HEK293 (cell line): ENCODE results near the gene CNGB1.

Experiments used
- MYNN ChIP-seq: fragments of 450-650 bp; formaldehyde crosslinking; IDR thresholded peaks from 2 replicates; pipeline ENCODE4 v1.5.1; 2016; ENCODE audit warnings: missing biosample characterization, missing genetic modification characterization, borderline replicate concordance
- PRDM1 ChIP-seq: fragments of 450-650 bp; formaldehyde crosslinking; IDR thresholded peaks from 2 replicates; pipeline ENCODE4; 2016; ENCODE audit warnings: missing biosample characterization, missing genetic modification characterization
- ZBTB1 ChIP-seq: fragments of 450-650 bp; formaldehyde crosslinking; IDR thresholded peaks from 2 replicates; pipeline ENCODE4 v1.5.1; 2016; ENCODE audit warnings: missing biosample characterization, missing genetic modification characterization
- ZBTB21 ChIP-seq: fragments of 450-650 bp; formaldehyde crosslinking; IDR thresholded peaks from 2 replicates; pipeline ENCODE4 v1.5.1; 2017; ENCODE audit warnings: missing biosample characterization, missing genetic modification characterization
- ZNF24 ChIP-seq: fragments of 450-650 bp; formaldehyde crosslinking; IDR thresholded peaks from 2 replicates; pipeline ENCODE4 v1.5.1; 2016; ENCODE audit warnings: missing biosample characterization, missing genetic modification characterization
- ZNF558 ChIP-seq: fragments of 450-650 bp; formaldehyde crosslinking; IDR thresholded peaks from 2 replicates; pipeline ENCODE4 v1.5.1; 2016; ENCODE audit warnings: missing biosample characterization, missing genetic modification characterization
- TF ChIP-seq, protein P1 (sequence below): fragments of 450-650 bp; formaldehyde crosslinking; IDR thresholded peaks from 2 replicates; pipeline ENCODE4 v1.5.1; 2016; ENCODE audit warnings: missing biosample characterization, missing genetic modification characterization
- TF ChIP-seq, protein P2 (sequence below): fragments of 450-650 bp; formaldehyde crosslinking; IDR thresholded peaks from 2 replicates; pipeline ENCODE4 v1.5.1; 2016; ENCODE audit warnings: missing biosample characterization, missing genetic modification characterization
- TF ChIP-seq, protein P3 (sequence below): fragments of 450-650 bp; formaldehyde crosslinking; IDR thresholded peaks from 2 replicates; pipeline ENCODE4 v1.5.1; 2017; ENCODE audit warnings: missing biosample characterization, missing genetic modification characterization
- TF ChIP-seq, protein P4 (sequence below): fragments of 450-650 bp; formaldehyde crosslinking; IDR thresholded peaks from 2 replicates; pipeline ENCODE4 v1.5.1; 2016; ENCODE audit warnings: missing biosample characterization, missing genetic modification characterization

DNA sequence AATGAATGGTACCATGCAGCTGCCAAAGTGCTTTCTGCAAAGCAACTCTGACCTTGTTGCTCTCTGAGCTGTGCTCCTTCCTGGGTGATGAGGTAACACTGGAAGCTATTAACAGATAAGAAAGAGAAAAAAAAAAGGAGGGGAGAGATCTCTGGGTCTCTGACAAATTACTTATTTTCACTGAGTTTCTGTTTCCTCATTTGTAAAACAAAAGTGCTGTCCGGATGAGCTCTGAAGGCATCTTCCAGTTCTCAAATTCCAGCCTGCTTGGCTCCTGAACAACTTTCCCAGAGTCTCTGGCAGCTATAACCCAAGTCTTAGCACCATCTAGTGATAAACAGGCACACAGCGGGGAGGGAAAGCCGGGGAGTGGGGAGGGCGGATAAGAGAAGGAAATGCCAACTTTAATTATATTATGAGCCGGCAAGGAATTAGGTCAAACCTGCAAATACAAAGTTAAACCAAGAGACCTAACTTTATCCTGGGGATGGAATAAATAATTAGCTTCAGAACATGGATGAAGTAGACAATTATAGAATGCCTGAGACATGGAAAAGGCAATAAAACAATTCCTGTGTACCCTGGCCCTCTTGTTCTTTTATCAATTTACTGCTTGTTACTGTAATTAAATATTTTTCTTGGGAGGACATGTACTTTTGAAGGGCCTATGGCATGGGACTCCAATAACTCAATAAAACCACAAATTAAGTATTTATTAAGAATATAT, 107.3 kb downstream of the CNGB1 start:
- TF ChIP-seq, protein P1, sequence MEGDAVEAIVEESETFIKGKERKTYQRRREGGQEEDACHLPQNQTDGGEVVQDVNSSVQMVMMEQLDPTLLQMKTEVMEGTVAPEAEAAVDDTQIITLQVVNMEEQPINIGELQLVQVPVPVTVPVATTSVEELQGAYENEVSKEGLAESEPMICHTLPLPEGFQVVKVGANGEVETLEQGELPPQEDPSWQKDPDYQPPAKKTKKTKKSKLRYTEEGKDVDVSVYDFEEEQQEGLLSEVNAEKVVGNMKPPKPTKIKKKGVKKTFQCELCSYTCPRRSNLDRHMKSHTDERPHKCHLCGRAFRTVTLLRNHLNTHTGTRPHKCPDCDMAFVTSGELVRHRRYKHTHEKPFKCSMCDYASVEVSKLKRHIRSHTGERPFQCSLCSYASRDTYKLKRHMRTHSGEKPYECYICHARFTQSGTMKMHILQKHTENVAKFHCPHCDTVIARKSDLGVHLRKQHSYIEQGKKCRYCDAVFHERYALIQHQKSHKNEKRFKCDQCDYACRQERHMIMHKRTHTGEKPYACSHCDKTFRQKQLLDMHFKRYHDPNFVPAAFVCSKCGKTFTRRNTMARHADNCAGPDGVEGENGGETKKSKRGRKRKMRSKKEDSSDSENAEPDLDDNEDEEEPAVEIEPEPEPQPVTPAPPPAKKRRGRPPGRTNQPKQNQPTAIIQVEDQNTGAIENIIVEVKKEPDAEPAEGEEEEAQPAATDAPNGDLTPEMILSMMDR (tag by site-specific recombination): peak; percentile 48; the same call in 1 of the 2 replicates
- TF ChIP-seq ZBTB21 (tag by site-specific recombination) (no peak), ZBTB1 (tag by site-specific recombination) (no peak), ZNF24 (tag by site-specific recombination) (no peak), ZNF558 (tag by site-specific recombination) (no peak), PRDM1 (tag by site-specific recombination) (peak; percentile 76), MYNN (tag by site-specific recombination) (no peak)
- TF ChIP-seq, protein P2, sequence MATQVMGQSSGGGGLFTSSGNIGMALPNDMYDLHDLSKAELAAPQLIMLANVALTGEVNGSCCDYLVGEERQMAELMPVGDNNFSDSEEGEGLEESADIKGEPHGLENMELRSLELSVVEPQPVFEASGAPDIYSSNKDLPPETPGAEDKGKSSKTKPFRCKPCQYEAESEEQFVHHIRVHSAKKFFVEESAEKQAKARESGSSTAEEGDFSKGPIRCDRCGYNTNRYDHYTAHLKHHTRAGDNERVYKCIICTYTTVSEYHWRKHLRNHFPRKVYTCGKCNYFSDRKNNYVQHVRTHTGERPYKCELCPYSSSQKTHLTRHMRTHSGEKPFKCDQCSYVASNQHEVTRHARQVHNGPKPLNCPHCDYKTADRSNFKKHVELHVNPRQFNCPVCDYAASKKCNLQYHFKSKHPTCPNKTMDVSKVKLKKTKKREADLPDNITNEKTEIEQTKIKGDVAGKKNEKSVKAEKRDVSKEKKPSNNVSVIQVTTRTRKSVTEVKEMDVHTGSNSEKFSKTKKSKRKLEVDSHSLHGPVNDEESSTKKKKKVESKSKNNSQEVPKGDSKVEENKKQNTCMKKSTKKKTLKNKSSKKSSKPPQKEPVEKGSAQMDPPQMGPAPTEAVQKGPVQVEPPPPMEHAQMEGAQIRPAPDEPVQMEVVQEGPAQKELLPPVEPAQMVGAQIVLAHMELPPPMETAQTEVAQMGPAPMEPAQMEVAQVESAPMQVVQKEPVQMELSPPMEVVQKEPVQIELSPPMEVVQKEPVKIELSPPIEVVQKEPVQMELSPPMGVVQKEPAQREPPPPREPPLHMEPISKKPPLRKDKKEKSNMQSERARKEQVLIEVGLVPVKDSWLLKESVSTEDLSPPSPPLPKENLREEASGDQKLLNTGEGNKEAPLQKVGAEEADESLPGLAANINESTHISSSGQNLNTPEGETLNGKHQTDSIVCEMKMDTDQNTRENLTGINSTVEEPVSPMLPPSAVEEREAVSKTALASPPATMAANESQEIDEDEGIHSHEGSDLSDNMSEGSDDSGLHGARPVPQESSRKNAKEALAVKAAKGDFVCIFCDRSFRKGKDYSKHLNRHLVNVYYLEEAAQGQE (tag by site-specific recombination): no peak
- TF ChIP-seq, protein P3, sequence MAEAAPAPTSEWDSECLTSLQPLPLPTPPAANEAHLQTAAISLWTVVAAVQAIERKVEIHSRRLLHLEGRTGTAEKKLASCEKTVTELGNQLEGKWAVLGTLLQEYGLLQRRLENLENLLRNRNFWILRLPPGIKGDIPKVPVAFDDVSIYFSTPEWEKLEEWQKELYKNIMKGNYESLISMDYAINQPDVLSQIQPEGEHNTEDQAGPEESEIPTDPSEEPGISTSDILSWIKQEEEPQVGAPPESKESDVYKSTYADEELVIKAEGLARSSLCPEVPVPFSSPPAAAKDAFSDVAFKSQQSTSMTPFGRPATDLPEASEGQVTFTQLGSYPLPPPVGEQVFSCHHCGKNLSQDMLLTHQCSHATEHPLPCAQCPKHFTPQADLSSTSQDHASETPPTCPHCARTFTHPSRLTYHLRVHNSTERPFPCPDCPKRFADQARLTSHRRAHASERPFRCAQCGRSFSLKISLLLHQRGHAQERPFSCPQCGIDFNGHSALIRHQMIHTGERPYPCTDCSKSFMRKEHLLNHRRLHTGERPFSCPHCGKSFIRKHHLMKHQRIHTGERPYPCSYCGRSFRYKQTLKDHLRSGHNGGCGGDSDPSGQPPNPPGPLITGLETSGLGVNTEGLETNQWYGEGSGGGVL (tag by site-specific recombination): peak; percentile 43; the same call in 1 of the 2 replicates
- TF ChIP-seq, protein P4, sequence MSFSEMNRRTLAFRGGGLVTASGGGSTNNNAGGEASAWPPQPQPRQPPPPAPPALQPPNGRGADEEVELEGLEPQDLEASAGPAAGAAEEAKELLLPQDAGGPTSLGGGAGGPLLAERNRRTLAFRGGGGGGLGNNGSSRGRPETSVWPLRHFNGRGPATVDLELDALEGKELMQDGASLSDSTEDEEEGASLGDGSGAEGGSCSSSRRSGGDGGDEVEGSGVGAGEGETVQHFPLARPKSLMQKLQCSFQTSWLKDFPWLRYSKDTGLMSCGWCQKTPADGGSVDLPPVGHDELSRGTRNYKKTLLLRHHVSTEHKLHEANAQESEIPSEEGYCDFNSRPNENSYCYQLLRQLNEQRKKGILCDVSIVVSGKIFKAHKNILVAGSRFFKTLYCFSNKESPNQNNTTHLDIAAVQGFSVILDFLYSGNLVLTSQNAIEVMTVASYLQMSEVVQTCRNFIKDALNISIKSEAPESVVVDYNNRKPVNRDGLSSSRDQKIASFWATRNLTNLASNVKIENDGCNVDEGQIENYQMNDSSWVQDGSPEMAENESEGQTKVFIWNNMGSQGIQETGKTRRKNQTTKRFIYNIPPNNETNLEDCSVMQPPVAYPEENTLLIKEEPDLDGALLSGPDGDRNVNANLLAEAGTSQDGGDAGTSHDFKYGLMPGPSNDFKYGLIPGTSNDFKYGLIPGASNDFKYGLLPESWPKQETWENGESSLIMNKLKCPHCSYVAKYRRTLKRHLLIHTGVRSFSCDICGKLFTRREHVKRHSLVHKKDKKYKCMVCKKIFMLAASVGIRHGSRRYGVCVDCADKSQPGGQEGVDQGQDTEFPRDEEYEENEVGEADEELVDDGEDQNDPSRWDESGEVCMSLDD: no peak
